Activated T-helper 17 cell treated with anti-CD3 and anti-CD28 coated beads, Interleukin-2, amount 50 U/mL, for 72 hours (primary cell): ENCODE results near the gene TMEM214. TPM values are rescaled to one million over a fixed set of nuclear protein-coding genes. Genes with fewer than 3 reads are reported as not detected.
"Not testable (repeated sequence)": the region's sequence is repeated elsewhere in the genome, so short reads cannot be mapped to it uniquely, and the experiment has no call there.

Experiments used
- ATAC-seq: fragments of 150-1000 bp; cut with Tn5 transposase; replicated peaks from 2 replicates; pipeline ENCODE4 v1.10.0; 2021; ENCODE audit warnings: mild to moderate bottlenecking, moderate library complexity
- H3K27ac Mint-ChIP-seq: one replicate; pipeline ENCODE4 v1.8.0; 2022; ENCODE audit warnings: mixed read lengths
- H3K27me3 Mint-ChIP-seq: one replicate; pipeline ENCODE4 v1.8.0; 2022; ENCODE audit warnings: mixed read lengths
- H3K36me3 Mint-ChIP-seq: one replicate; pipeline ENCODE4 v1.8.0; 2022; ENCODE audit warnings: low read depth, mild to moderate bottlenecking, mixed read lengths
- H3K4me1 Mint-ChIP-seq: one replicate; pipeline ENCODE4 v1.8.0; 2022; ENCODE audit warnings: mixed read lengths
- H3K4me3 Mint-ChIP-seq: one replicate; pipeline ENCODE4 v1.8.0; 2022; ENCODE audit warnings: mild to moderate bottlenecking, mixed read lengths
- H3K9me3 Mint-ChIP-seq: one replicate; pipeline ENCODE4 v1.8.0; 2022; ENCODE audit warnings: mixed read lengths
- total RNA-seq, 2 donors: library from RNA; stranded (reverse); gene quantifications; one replicate each; pipeline ENCODE4 v1.2.3, GENCODE V29; 2022

TMEM214 gene
- total RNA-seq, 2 donors from 2014 or later: 73.3 to 81.5 TPM

DNA sequence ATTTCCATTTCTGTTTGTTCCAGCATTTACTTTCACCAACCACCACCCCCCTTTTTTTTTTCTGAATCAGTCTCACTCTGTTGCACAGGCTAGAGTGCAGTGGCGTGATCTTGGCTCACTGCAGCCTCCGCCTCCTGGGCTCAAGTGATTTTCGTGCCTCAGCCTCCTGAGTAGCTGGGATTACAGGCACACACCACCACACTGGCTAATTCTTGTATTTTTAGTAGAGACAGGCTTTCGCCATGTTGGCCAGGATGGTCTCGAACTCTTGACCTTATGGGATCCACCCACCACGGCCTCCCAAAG is 42.8 kb downstream of the TMEM214 start:
- H3K27me3 Mint-ChIP-seq, H3K9me3 Mint-ChIP-seq, H3K36me3 Mint-ChIP-seq, ATAC-seq: not testable (repeated sequence)
- H3K27ac Mint-ChIP-seq: peak overlapping the region; percentile 20
- H3K4me3 Mint-ChIP-seq: peak overlapping the region; percentile 11
- H3K4me1 Mint-ChIP-seq: peaks cover 22% of the 10 kb centered on the region

DNA sequence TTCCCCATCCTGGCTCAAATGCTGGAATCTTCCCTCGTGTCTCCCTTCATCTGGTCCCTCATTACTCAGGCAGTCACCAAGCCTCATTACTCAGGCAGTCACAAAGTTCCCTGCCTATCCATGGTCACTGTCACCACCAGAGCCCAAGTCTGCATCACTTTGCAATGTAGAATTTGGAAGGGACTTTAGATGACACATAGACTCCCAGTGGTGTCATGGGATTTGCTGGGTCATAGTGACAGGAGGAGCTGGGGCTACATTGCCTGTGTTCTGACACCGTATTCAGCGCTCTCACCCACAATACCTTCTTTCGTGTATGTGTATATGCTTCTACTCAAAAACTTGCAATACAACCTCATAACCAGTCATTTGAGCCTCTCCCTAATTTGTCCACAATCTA is 43.6 kb downstream of the TMEM214 start:
- peak overlapping the region; percentile 29 for H3K27ac Mint-ChIP-seq
- H3K4me1 Mint-ChIP-seq: peaks cover 28% of the 10 kb centered on the region
- H3K36me3 Mint-ChIP-seq: peaks cover under 1% of the 10 kb centered on the region
- no peak for ATAC-seq
- no peaks in the 10 kb centered on the region for H3K9me3 Mint-ChIP-seq
- H3K4me3 Mint-ChIP-seq: peak overlapping the region; percentile 17
- H3K27me3 Mint-ChIP-seq: no peaks in the 10 kb centered on the region

GRCh38 chr2:27077231-27077630 is 44.5 kb downstream of the TMEM214 start:
- H3K4me3 Mint-ChIP-seq: no peak overlapping the region
- H3K27me3 Mint-ChIP-seq: no peaks in the 10 kb centered on the region
- no peaks in the 10 kb centered on the region for H3K36me3 Mint-ChIP-seq
- H3K9me3 Mint-ChIP-seq: no peaks in the 10 kb centered on the region
- H3K27ac Mint-ChIP-seq: peak overlapping the region; percentile 53
- peaks cover 30% of the 10 kb centered on the region for H3K4me1 Mint-ChIP-seq
- no peak for ATAC-seq

- no peaks in the 10 kb centered on the region for H3K36me3 Mint-ChIP-seq
- no peak for ATAC-seq
- no peak within 1 kb of the TSS for H3K4me3 Mint-ChIP-seq
- no peaks in the 10 kb centered on the region for H3K27me3 Mint-ChIP-seq
- no peaks in the 10 kb centered on the region for H3K9me3 Mint-ChIP-seq
- H3K27ac Mint-ChIP-seq: peak within 1 kb of the TSS; percentile 54
- H3K4me1 Mint-ChIP-seq: peaks cover 28% of the 10 kb centered on the region
These were observed 45.8 kb downstream of the TMEM214 start, which contains the start of gene EMILIN1 for GRCh38 chr2:27078267-27079194. EMILIN1 (plus strand) TSS chr2:27078615; CDS start chr2:27079066, 451 bp downstream.

DNA sequence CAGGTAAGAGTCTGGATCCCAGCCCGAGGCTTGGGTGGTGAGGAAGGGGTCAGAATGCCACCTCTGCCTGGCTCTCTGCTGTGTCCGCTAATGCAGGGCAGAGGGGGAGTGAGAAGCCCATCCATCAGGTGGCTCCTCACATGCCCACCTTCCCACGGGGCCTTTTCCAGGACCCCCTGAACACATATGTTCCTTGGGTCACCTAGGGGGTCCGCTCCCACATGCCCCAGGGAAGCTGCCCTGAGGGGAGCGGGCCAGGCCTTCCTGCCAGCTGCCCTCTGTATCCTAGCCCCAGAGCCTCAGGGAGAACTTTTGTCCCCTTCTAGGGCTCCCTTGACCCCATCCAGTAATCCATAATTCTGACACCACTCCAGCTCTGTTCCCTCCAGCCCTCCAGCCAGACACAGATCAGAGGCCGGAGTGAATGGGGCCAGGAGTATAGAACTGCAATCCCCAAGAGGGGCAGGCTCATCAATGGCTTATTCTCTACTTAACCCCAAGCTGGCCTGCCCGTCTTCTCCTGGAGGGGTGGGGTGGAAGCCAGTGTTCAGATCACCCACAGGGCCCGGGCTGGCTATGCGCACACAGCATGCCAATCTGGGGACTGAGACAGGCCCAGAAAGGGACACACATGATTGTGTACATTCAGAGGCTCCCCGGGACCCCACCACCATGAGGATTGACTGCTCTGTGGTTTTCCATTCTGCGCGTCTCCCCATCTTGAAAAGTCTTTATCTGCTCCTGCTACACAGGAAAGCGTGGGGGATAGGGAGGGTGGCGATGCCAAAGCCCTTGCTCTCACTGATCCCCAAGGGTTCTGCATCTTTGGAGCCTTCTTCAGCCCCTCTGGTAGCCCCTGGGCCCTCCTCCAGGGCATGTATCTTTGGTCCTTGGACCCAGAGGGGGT is 46.7 kb downstream of the TMEM214 start:
- ATAC-seq: no peak
- Mint-ChIP-seq H3K9me3 (no peaks in the 10 kb centered on the region), H3K4me3 (peak overlapping the region; percentile 73), H3K4me1 (peaks cover 23% of the 10 kb centered on the region), H3K27me3 (no peaks in the 10 kb centered on the region), H3K27ac (peak overlapping the region; percentile 89), H3K36me3 (no peaks in the 10 kb centered on the region)

- ATAC-seq: no peak
- H3K4me3 Mint-ChIP-seq: peak overlapping the region; percentile 73
- H3K27ac Mint-ChIP-seq: peak overlapping the region; percentile 89
- no peaks in the 10 kb centered on the region for H3K27me3 Mint-ChIP-seq
- no peaks in the 10 kb centered on the region for H3K9me3 Mint-ChIP-seq
- H3K4me1 Mint-ChIP-seq: peaks cover 17% of the 10 kb centered on the region
- H3K36me3 Mint-ChIP-seq: no peaks in the 10 kb centered on the region
These were observed 47.3 kb downstream of the TMEM214 start for GRCh38 chr2:27080140-27080469.

DNA sequence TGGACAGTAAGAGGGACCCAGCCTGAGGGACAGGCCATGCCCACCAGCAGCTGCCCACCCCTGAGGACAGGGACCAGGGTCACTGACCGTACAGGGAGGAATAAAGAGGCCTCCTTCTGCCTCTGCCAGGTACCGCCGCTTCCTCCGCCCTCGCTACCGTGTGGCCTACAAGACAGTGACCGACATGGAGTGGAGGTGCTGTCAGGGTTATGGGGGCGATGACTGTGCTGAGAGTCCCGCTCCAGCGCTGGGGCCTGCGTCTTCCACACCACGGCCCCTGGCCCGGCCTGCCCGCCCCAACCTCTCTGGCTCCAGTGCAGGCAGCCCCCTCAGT is 47.8 kb downstream of the TMEM214 start:
- H3K27me3 Mint-ChIP-seq: no peaks in the 10 kb centered on the region
- H3K27ac Mint-ChIP-seq: peak overlapping the region; percentile 89
- H3K36me3 Mint-ChIP-seq: no peaks in the 10 kb centered on the region
- peaks cover 15% of the 10 kb centered on the region for H3K4me1 Mint-ChIP-seq
- ATAC-seq: no peak
- peak overlapping the region; percentile 73 for H3K4me3 Mint-ChIP-seq
- H3K9me3 Mint-ChIP-seq: no peaks in the 10 kb centered on the region

DNA sequence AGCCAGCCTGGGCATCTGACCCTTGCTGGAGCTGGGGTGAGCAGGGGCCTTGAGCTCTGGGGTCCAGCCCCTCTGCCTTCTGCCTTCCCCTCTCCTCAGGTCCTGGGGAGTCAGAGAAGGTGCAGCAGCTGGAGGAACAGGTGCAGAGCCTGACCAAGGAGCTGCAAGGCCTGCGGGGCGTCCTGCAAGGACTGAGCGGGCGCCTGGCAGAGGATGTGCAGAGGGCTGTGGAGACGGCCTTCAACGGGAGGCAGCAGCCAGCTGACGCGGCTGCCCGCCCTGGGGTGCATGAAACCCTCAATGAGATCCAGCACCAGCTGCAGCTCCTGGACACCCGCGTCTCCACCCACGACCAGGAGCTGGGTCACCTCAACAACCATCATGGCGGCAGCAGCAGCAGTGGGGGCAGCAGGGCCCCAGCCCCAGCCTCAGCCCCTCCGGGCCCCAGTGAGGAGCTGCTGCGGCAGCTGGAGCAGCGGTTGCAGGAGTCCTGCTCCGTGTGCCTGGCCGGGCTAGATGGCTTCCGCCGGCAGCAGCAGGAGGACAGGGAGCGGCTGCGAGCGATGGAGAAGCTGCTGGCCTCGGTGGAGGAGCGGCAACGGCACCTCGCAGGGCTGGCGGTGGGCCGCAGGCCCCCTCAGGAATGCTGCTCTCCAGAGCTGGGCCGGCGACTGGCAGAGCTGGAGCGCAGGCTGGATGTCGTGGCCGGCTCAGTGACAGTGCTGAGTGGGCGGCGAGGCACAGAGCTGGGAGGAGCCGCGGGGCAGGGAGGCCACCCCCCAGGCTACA is 49.4 kb downstream of the TMEM214 start:
- Mint-ChIP-seq H3K27me3 (no peaks in the 10 kb centered on the region), H3K4me1 (peaks cover 11% of the 10 kb centered on the region), H3K9me3 (no peaks in the 10 kb centered on the region), H3K4me3 (peak overlapping the region; percentile 73), H3K36me3 (no peaks in the 10 kb centered on the region), H3K27ac (peak overlapping the region; percentile 89)
- ATAC-seq: no peak

DNA sequence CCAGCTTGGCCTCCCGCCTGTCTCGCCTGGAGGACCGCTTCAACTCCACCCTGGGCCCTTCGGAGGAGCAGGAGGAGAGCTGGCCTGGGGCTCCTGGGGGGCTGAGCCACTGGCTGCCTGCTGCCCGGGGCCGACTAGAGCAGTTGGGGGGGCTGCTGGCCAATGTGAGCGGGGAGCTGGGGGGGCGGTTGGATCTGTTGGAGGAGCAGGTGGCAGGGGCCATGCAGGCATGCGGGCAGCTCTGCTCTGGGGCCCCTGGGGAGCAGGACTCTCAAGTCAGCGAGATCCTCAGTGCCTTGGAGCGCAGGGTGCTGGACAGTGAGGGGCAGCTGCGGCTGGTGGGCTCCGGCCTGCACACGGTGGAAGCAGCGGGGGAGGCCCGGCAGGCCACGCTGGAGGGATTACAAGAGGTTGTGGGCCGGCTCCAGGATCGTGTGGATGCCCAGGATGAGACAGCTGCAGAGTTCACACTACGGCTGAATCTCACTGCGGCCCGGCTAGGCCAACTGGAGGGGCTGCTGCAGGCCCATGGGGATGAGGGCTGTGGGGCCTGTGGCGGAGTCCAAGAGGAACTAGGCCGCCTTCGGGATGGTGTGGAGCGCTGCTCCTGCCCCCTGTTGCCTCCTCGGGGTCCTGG is 50.1 kb downstream of the TMEM214 start:
- no peak for ATAC-seq
- no peak overlapping the region for H3K27ac Mint-ChIP-seq

GRCh38 chr2:27083410-27084296 is 50.9 kb downstream of the TMEM214 start:
- H3K4me1 Mint-ChIP-seq: peaks cover 11% of the 10 kb centered on the region
- H3K27me3 Mint-ChIP-seq: no peaks in the 10 kb centered on the region
- no peak overlapping the region for H3K4me3 Mint-ChIP-seq
- H3K9me3 Mint-ChIP-seq: no peaks in the 10 kb centered on the region
- H3K36me3 Mint-ChIP-seq: no peaks in the 10 kb centered on the region
- H3K27ac Mint-ChIP-seq: no peak overlapping the region
- ATAC-seq: no peak

More for the DNA sequence above, 50.1 kb downstream of the TMEM214 start:
- no peak overlapping the region for H3K4me3 Mint-ChIP-seq
- no peaks in the 10 kb centered on the region for H3K36me3 Mint-ChIP-seq
- no peaks in the 10 kb centered on the region for H3K27me3 Mint-ChIP-seq
- H3K9me3 Mint-ChIP-seq: no peaks in the 10 kb centered on the region
- H3K4me1 Mint-ChIP-seq: peaks cover 11% of the 10 kb centered on the region

GRCh38 chr2:27084297-27085061 is 51.7 kb downstream of the TMEM214 start:
- Mint-ChIP-seq H3K27me3 (no peaks in the 10 kb centered on the region), H3K36me3 (no peaks in the 10 kb centered on the region), H3K4me1 (peaks cover 11% of the 10 kb centered on the region), H3K4me3 (peak overlapping the region; percentile 84), H3K27ac (no peak overlapping the region), H3K9me3 (no peaks in the 10 kb centered on the region)
- ATAC-seq: no peak

DNA sequence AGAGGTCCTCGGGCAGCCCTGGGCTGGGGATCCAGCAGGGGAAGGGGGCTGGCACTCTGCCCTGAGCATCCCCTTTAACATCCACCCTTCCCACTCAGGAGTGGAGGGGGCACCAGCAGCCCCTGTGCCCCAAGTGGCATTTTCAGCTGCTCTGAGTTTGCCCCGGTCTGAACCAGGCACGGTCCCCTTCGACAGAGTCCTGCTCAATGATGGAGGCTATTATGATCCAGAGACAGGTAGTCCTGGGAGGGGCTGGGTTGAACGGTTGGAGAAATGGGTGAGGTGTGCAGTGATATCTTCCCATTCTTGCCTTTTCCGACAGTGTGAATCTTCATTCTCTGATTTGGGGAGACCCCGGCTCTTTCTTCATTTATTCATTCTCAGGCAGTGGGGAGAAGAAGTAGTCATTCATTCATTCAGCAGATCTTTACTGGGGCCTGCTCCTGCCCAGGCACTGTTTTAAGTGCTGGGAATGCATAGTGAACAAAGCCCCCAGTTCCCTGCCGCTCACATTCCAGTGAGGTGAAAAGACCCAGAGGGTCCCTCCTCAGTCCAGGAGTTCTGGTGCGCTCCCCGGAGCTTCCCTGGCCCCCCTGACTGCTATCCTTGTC is 52.4 kb downstream of the TMEM214 start:
- Mint-ChIP-seq H3K4me3 (peak overlapping the region; percentile 84), H3K4me1 (peaks cover 11% of the 10 kb centered on the region), H3K27ac (peak overlapping the region; percentile 66), H3K27me3 (no peaks in the 10 kb centered on the region), H3K36me3 (no peaks in the 10 kb centered on the region), H3K9me3 (no peaks in the 10 kb centered on the region)
- ATAC-seq: no peak
